Globus pallidus (tissue), 1 donor: ENCODE results near the gene CENPN.

Experiments used
- DNase-seq: peaks from one replicate; pipeline ENCODE4 v3.0.0-alpha.2; 2015; ENCODE audit warnings: low spot score

CENPN gene

GRCh38 chr16:81029930-81030604 lies 23.1 kb downstream of the CENPN start:
- no peak for DNase-seq

GRCh38 chr16:81035398-81035974 lies 28.5 kb downstream of the CENPN start, which contains the start of gene ATMIN:
Gene ATMIN (plus strand): TSS chr16:81035842. CDS start chr16:81035871, 29 bp downstream.
- DNase-seq, result peak; percentile 84

GRCh38 chr16:81035975-81036750 lies 29.1 kb downstream of the CENPN start:
- peak; percentile 12 for DNase-seq

GRCh38 chr16:81036751-81037350 lies 29.8 kb downstream of the CENPN start:
- DNase-seq, result no peak

GRCh38 chr16:81040131-81040530 lies 33.1 kb downstream of the CENPN start:
- no peak for DNase-seq

- no peak for DNase-seq
Measured at GRCh38 chr16:81040842-81041241, 33.8 kb downstream of the CENPN start.

GRCh38 chr16:81041696-81042095 lies 34.7 kb downstream of the CENPN start:
- no peak for DNase-seq

GRCh38 chr16:81042821-81043220 lies 35.8 kb downstream of the CENPN start:
- no peak for DNase-seq

- no peak for DNase-seq
Measured at GRCh38 chr16:81053761-81054160, 46.7 kb downstream of the CENPN start.

GRCh38 chr16:81060576-81061306 lies 53.7 kb downstream of the CENPN start:
- no peak for DNase-seq

- DNase-seq, result no peak
Measured at GRCh38 chr16:81061307-81061640, 54.3 kb downstream of the CENPN start.

GRCh38 chr16:81061871-81062608 lies 55.0 kb downstream of the CENPN start:
- DNase-seq, result no peak

GRCh38 chr16:81066681-81067080 lies 59.7 kb downstream of the CENPN start:
- no peak for DNase-seq

- no peak for DNase-seq
Measured at GRCh38 chr16:81067166-81067565, 60.2 kb downstream of the CENPN start.

- DNase-seq, result no peak
Measured at GRCh38 chr16:81069063-81069462, 62.0 kb downstream of the CENPN start.

GRCh38 chr16:81070979-81071378 lies 64.0 kb downstream of the CENPN start:
- no peak for DNase-seq

GRCh38 chr16:81071805-81072204 lies 64.8 kb downstream of the CENPN start:
- DNase-seq, result no peak

- no peak for DNase-seq
Measured at GRCh38 chr16:81073560-81074330, 66.7 kb downstream of the CENPN start.

- no peak for DNase-seq
Measured at GRCh38 chr16:81076566-81077075, 69.6 kb downstream of the CENPN start.
